Caki2 (cell line): Measurements from ENCODE around the gene SNX1. TPM values are rescaled to one million over a fixed set of nuclear protein-coding genes. Genes with fewer than 3 reads are reported as not detected.
"Not testable (repeated sequence)": the region's sequence is repeated elsewhere in the genome, so short reads cannot be mapped to it uniquely, and the experiment has no call there.

ENCODE experiments used
- DNase-seq: peaks from one replicate; pipeline ENCODE4 v3.0.0-alpha.2; 2015; ENCODE audit warnings: low read depth
- in situ Hi-C: cut with HindIII; loops from 2 replicates; pipeline ENCODE4 v1.10.0; 2016; ENCODE audit warnings: low sequenced_read_pairs, low pct_unique_long_range_greater_than_20kb, mixed read lengths
- total RNA-seq: library from RNA; depleted of rRNA; stranded (reverse); fragments of >200 nt; shearing (Covaris generic); gene quantifications from 2 replicates; pipeline ENCODE4 v1.2.3, GENCODE V29; 2014; ENCODE audit warnings: low replicate concordance

The SNX1 gene
- total RNA-seq, 1 experiment from 2014 or later = 92.0 TPM

- DNase-seq = peak; percentile 25
- in situ Hi-C loops = no loop called here
These were observed 23.6 kb upstream of the SNX1 start for GRCh38 chr15:64071931-64072765.

- DNase-seq = no peak
- in situ Hi-C loops = no loop called here
These were observed 23.0 kb upstream of the SNX1 start for GRCh38 chr15:64072812-64073211.

- in situ Hi-C loops = not testable (repeated sequence)
These were observed 22.3 kb upstream of the SNX1 start for GRCh38 chr15:64073496-64073895.

GRCh38 chr15:64082757-64083156, 13.0 kb upstream of the SNX1 start:
- no peak for DNase-seq
- in situ Hi-C loops = no loop called here

More at GRCh38 chr15:64073496-64073895, 22.3 kb upstream of the SNX1 start:
- DNase-seq = not testable (repeated sequence)

- in situ Hi-C loops = no loop called here
- no peak for DNase-seq
These were observed 6.1 kb upstream of the SNX1 start for GRCh38 chr15:64089543-64090280.

- in situ Hi-C loops = no loop called here
- DNase-seq = no peak
These were observed 5.3 kb upstream of the SNX1 start for GRCh38 chr15:64090527-64090926.

GRCh38 chr15:64092075-64092820, 3.5 kb upstream of the SNX1 start:
- in situ Hi-C loops = no loop called here
- no peak for DNase-seq

- in situ Hi-C loops = no loop called here
- DNase-seq = peak; percentile 41
These were observed 2.7 kb upstream of the SNX1 start for GRCh38 chr15:64092864-64093626.

GRCh38 chr15:64093627-64094417, 2.0 kb upstream of the SNX1 start, which contains the start of gene CIAO2A:
Gene CIAO2A (minus strand): TSS chr15:64093838. CDS start chr15:64093768, 70 bp downstream.
- in situ Hi-C loops = no loop called here

GRCh38 chr15:64095431-64095794, 369 bp upstream of the SNX1 start:
- in situ Hi-C loops = no loop called here

More at GRCh38 chr15:64093627-64094417, 2.0 kb upstream of the SNX1 start, which contains the start of gene CIAO2A:
- DNase-seq = peak; percentile 99

GRCh38 chr15:64096668-64097384, 1.0 kb downstream of the SNX1 start:
- DNase-seq = peak; percentile 32
- in situ Hi-C loops = no loop called here

More at GRCh38 chr15:64095431-64095794, 369 bp upstream of the SNX1 start:
- DNase-seq = no peak

GRCh38 chr15:64099379-64099778, 3.6 kb downstream of the SNX1 start:
- in situ Hi-C loops = no loop called here
- no peak for DNase-seq

GRCh38 chr15:64100958-64101357, 5.2 kb downstream of the SNX1 start:
- in situ Hi-C loops = no loop called here
- DNase-seq = no peak

GRCh38 chr15:64102497-64102896, 6.7 kb downstream of the SNX1 start:
- no peak for DNase-seq
- in situ Hi-C loops = no loop called here

- no peak for DNase-seq
- in situ Hi-C loops = no loop called here
These were observed 9.4 kb downstream of the SNX1 start for GRCh38 chr15:64105113-64105704.

- in situ Hi-C loops = no loop called here
- no peak for DNase-seq
These were observed 11.6 kb downstream of the SNX1 start for GRCh38 chr15:64107337-64107736.
